ENCODE measurements around the gene MSX1. TPM values are rescaled to one million over a fixed set of nuclear protein-coding genes. Genes with fewer than 3 reads are reported as not detected.

MSX1 gene
- total RNA-seq, 1 donor from 2014 or later = 31.4 TPM

DNA sequence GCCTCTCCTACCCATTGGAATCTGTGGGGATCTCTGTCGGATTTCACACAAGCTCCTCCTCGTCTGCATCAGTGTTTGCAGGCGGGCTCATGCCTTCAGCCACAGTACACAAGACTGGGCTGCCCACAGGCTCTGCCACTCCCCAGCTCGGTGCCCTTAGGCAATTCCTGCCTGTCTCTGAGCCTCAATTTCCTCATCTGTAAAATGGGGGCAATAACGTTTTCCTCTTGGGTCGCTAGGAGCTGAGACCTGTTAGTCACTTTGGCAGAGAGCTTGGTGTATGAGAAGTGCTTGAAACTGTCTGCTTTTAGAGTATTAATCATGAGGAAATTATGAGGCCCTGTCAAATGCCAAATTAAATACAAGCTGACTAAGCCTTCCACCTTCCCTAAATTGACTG is 27.6 kb upstream of the MSX1 start:
- no peak overlapping the region for H3K4me3 ChIP-seq
- H3K27ac ChIP-seq = no peak overlapping the region
- no peak for TF ChIP-seq POLR2A (IDR thresholded peaks at IDR 0.05)
- TF ChIP-seq POLR2AphosphoS5 (IDR thresholded peaks at IDR 0.05; ENCODE audit: insufficient read depth in 1 of 2, low read depth in 1 of 2) = no peak
- TF ChIP-seq, protein P1, sequence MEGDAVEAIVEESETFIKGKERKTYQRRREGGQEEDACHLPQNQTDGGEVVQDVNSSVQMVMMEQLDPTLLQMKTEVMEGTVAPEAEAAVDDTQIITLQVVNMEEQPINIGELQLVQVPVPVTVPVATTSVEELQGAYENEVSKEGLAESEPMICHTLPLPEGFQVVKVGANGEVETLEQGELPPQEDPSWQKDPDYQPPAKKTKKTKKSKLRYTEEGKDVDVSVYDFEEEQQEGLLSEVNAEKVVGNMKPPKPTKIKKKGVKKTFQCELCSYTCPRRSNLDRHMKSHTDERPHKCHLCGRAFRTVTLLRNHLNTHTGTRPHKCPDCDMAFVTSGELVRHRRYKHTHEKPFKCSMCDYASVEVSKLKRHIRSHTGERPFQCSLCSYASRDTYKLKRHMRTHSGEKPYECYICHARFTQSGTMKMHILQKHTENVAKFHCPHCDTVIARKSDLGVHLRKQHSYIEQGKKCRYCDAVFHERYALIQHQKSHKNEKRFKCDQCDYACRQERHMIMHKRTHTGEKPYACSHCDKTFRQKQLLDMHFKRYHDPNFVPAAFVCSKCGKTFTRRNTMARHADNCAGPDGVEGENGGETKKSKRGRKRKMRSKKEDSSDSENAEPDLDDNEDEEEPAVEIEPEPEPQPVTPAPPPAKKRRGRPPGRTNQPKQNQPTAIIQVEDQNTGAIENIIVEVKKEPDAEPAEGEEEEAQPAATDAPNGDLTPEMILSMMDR (IDR thresholded peaks at IDR 0.05) = no peak
- no peaks in the 10 kb centered on the region for H3K4me1 ChIP-seq
- no peaks in the 10 kb centered on the region for H3K36me3 ChIP-seq
- intact Hi-C loops (cut with DNase I) = no loop called here
- H3K27me3 ChIP-seq = no peaks in the 10 kb centered on the region
- H3K9me3 ChIP-seq = no peaks in the 10 kb centered on the region
- no peak for DNase-seq (ENCODE audit: extremely low spot score in 2 of 2)

DNA sequence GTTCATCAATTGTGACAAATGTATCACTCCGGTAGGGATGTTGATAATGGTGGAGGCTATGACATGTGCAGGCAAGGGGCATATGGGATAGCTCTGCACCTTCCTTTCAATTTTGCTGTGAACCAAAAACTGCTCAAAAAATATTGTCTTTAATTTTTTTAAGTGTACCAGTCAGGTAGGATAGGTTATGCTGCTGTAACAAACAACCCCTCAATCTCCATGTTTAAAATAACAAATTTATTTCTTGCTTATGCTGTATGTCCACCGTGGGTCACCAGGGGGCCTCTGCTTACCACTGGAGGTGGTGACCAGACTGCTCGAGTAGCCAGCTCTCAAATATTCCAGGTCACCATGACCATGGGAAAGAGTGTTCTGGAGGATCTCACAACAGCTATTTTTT is 23.4 kb upstream of the MSX1 start:
- no peak overlapping the region for H3K4me3 ChIP-seq
- DNase-seq (ENCODE audit: extremely low spot score in 2 of 2) = no peak
- no peak overlapping the region for H3K27ac ChIP-seq
- TF ChIP-seq, protein P1 (IDR thresholded peaks at IDR 0.05) = no peak
- no peak for TF ChIP-seq POLR2A (IDR thresholded peaks at IDR 0.05)
- no peak for TF ChIP-seq POLR2AphosphoS5 (IDR thresholded peaks at IDR 0.05; ENCODE audit: insufficient read depth in 1 of 2, low read depth in 1 of 2)
- intact Hi-C loops (cut with DNase I) = no loop called here
- no peaks in the 10 kb centered on the region for H3K36me3 ChIP-seq
- no peaks in the 10 kb centered on the region for H3K9me3 ChIP-seq
- H3K4me1 ChIP-seq = no peaks in the 10 kb centered on the region
- no peaks in the 10 kb centered on the region for H3K27me3 ChIP-seq

DNA sequence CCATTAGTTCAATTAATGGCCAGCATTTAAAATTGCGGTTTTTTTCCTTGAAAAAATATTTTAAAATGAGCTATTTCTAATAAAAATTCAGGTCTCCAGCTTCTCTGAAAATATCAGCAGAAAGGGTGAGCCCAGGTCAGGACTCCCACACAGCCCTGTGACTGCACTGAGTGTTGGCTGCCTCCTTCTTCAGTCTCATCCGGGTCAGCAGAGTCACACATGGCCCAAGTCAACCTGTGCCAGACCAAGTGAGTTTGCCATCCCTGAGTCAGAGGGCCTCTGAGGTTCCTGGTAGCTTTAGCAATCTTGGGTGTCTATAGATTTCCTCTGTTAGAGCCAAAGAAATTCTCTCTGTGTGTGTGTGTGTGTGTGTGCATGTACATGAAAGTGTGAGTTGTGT is 22.1 kb upstream of the MSX1 start:
- no peaks in the 10 kb centered on the region for H3K4me1 ChIP-seq
- no peaks in the 10 kb centered on the region for H3K9me3 ChIP-seq
- intact Hi-C loops (cut with DNase I) = no loop called here
- TF ChIP-seq POLR2A (IDR thresholded peaks at IDR 0.05) (no peak), POLR2AphosphoS5 (IDR thresholded peaks at IDR 0.05; ENCODE audit: insufficient read depth in 1 of 2, low read depth in 1 of 2) (no peak)
- TF ChIP-seq, protein P1 (IDR thresholded peaks at IDR 0.05) = no peak
- no peak for DNase-seq (ENCODE audit: extremely low spot score in 2 of 2)
- no peaks in the 10 kb centered on the region for H3K27me3 ChIP-seq
- no peak overlapping the region for H3K27ac ChIP-seq
- no peak overlapping the region for H3K4me3 ChIP-seq
- no peaks in the 10 kb centered on the region for H3K36me3 ChIP-seq

DNA sequence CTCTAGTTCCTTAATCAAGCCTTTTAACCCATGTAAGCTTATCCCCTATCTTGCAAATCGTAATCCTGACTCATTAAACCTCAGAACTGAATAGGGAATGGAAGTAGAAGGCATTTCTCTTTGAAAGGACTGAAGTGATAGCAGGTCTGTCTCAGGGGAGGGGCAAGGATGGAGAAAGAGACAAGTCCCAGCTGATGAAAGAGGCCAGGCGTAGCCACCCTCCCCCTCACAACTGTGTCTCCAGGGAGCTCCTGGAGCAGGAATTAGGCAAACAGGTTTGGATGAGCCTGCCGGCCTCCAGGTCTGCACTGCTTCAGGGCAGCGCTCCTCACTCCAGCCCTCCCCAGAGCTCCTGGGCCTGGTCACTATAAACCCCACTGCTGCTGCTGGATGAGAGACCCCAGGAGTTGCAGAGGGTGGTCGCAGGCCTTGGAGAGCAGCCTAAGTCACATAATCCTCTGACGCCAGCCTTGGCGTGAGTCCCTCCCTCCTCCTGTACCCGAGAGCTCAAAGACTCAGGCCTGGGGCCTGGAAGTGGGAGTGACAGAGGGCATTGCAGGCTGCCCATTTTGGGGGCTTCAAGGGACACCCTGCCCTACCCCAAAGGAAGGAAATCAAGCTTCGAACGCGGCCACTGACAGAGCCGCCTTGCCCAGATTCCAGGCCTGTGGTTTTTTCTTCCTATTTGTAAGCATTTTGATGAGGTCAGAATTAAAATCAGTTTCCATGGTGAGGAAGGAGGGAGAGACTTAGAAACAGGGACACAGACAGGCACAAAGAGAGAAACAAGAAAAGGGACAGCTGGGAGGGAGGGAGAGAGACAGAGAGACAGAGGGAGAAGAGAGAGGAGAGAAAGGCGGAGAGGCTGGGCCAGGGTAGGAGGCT is 21.2 kb upstream of the MSX1 start:
- H3K4me1 ChIP-seq = no peaks in the 10 kb centered on the region
- H3K27ac ChIP-seq = no peak overlapping the region
- no peaks in the 10 kb centered on the region for H3K9me3 ChIP-seq
- TF ChIP-seq POLR2AphosphoS5 (IDR thresholded peaks at IDR 0.05; ENCODE audit: insufficient read depth in 1 of 2, low read depth in 1 of 2) (no peak), POLR2A (IDR thresholded peaks at IDR 0.05) (no peak)
- TF ChIP-seq, protein P1 (IDR thresholded peaks at IDR 0.05) = no peak
- DNase-seq (ENCODE audit: extremely low spot score in 2 of 2) = no peak
- no peak overlapping the region for H3K4me3 ChIP-seq
- intact Hi-C loops (cut with DNase I) = no loop called here
- no peaks in the 10 kb centered on the region for H3K36me3 ChIP-seq
- H3K27me3 ChIP-seq = no peaks in the 10 kb centered on the region
